GM23248 (cell line): ENCODE results near the gene MRPL58. TPM values are rescaled to one million over a fixed set of nuclear protein-coding genes. Genes with fewer than 3 reads are reported as not detected.
"Not testable (repeated sequence)": the region's sequence is repeated elsewhere in the genome, so short reads cannot be mapped to it uniquely, and the experiment has no call there.

Experiments used
- DNase-seq: peaks from one replicate; pipeline ENCODE4 v3.0.0-alpha.2; 2015
- H2AFZ ChIP-seq: fragments of 200-600 bp; sonication (generic); 2 replicates; pipeline ENCODE4 v1.6.1; 2016; ENCODE audit warnings: antibody characterized with exemption
- H3F3A ChIP-seq: fragments of 200-600 bp; sonication (generic); 2 replicates; pipeline ENCODE4 v1.6.1; 2016; ENCODE audit warnings: mild to moderate bottlenecking, antibody characterized with exemption, mixed run types; ENCODE audit not compliant: insufficient read depth
- H3K27ac ChIP-seq: fragments of 200-600 bp; sonication (generic); 2 replicates; pipeline ENCODE4 v1.5.1; 2016; ENCODE audit warnings: mild to moderate bottlenecking
- H3K27me3 ChIP-seq: fragments of 200-600 bp; sonication (generic); replicated peaks from 2 replicates; pipeline ENCODE4 v1.6.1; 2016; ENCODE audit warnings: mild to moderate bottlenecking; ENCODE audit not compliant: insufficient read depth
- H3K36me3 ChIP-seq: fragments of 200-600 bp; sonication (generic); 2 replicates; pipeline ENCODE4 v1.6.1; 2016; ENCODE audit warnings: low read depth, mild to moderate bottlenecking
- H3K4me1 ChIP-seq: fragments of 200-600 bp; sonication (generic); 2 replicates; pipeline ENCODE4 v1.6.1; 2016; ENCODE audit warnings: mild to moderate bottlenecking; ENCODE audit not compliant: insufficient read depth
- H3K4me2 ChIP-seq: fragments of 200-600 bp; sonication (generic); one replicate; pipeline ENCODE4 v1.6.1; 2016; ENCODE audit warnings: mild to moderate bottlenecking; ENCODE audit not compliant: unreplicated experiment
- H3K4me3 ChIP-seq: fragments of 200-600 bp; sonication (generic); 2 replicates; pipeline ENCODE4 v1.5.1; 2016; ENCODE audit warnings: mild to moderate bottlenecking
- H3K79me2 ChIP-seq: fragments of 200-600 bp; sonication (generic); 2 replicates; pipeline ENCODE4 v1.6.1; 2016; ENCODE audit warnings: mild to moderate bottlenecking; ENCODE audit not compliant: insufficient read depth
- H3K9ac ChIP-seq: fragments of 200-600 bp; sonication (generic); 2 replicates; pipeline ENCODE4 v1.6.1; 2016; ENCODE audit warnings: mild to moderate bottlenecking
- H3K9me2 ChIP-seq: fragments of 200-600 bp; sonication (generic); 2 replicates; pipeline ENCODE4 v1.6.1; 2016; ENCODE audit warnings: mixed run types, mild to moderate bottlenecking, moderate library complexity; ENCODE audit not compliant: insufficient read depth
- H3K9me3 ChIP-seq: fragments of 200-600 bp; sonication (generic); one replicate; pipeline ENCODE4 v1.6.1; 2017; ENCODE audit warnings: low read depth
- H4K20me1 ChIP-seq: fragments of 200-600 bp; sonication (generic); 2 replicates; pipeline ENCODE4 v1.6.0; 2016; ENCODE audit not compliant: insufficient read depth
- EZH2 ChIP-seq: fragments of 200-600 bp; sonication (generic); IDR thresholded peaks from 2 replicates; pipeline ENCODE4 v1.6.1; 2018; ENCODE audit warnings: antibody characterized with exemption, mild to moderate bottlenecking; ENCODE audit not compliant: insufficient read depth, poor library complexity, severe bottlenecking
- EZH2phosphoT487 ChIP-seq: fragments of 200-600 bp; sonication (generic); IDR thresholded peaks from 2 replicates; pipeline ENCODE4 v1.6.1; 2018; ENCODE audit warnings: antibody characterized with exemption, moderate library complexity, mild to moderate bottlenecking, low read depth; ENCODE audit not compliant: insufficient read depth
- WGBS, 2 experiments: methylation state at CpG; one replicate each; pipeline ENCODE4 v1.1.6; 2015 to 2017; ENCODE audit warnings: low lambda C conversion rate in 2 of 2, low coverage in 1 of 2; ENCODE audit errors: missing lambda C conversion rate in 2 of 2; 5-methylcytosine and 5-hydroxymethylcytosine counted together
- in situ Hi-C: fragments of 300-500 bp; cut with MboI; formaldehyde crosslinking; loops from 2 replicates; pipeline ENCODE4 v1.15.0; 2020
- polyA plus RNA-seq: library from polyadenylated mRNA; unstranded; fragments of >200 nt; fragmentation: Nextera tagmentation; extraction: Ambion mirVana; gene quantifications from 2 replicates; pipeline ENCODE4 v1.2.1, GENCODE V29; 2016
- total RNA-seq: library from RNA; depleted of rRNA; stranded (reverse); fragments of >200 nt; shearing (Covaris generic); gene quantifications from 2 replicates; pipeline ENCODE4 v1.2.3, GENCODE V29; 2014

The MRPL58 gene
- total and polyA plus RNA-seq, 2 experiments from 2014 or later, result 35.6 to 41.5 TPM

DNA sequence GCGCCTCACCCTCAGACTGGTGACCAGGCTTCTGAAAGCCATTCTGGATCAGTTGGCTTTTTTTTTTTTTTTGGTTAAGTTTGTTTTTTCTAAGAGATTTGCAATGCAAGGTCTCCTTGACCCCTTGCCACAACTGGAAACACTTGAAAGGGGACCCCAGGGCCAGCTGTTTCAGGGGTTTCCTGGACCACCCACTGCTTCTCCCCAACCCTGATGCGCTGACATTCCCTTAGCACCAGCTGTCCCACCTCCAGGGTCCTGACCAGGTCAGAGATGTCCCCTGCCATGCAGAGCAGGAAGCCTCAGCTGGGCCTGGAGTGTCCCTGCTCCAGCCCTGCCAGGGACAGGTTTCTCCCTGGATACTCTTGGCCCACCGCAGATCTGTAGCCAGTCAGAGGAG is 8.1 kb upstream of the MRPL58 start:
- Histone ChIP-seq H3K36me3 (peaks cover 3% of the 10 kb centered on the region; the same call in 1 of the 2 replicates), H3K27ac (no peak overlapping the region), H4K20me1 (no peaks in the 10 kb centered on the region), H2AFZ (no peak overlapping the region), H3K4me2 (no peak overlapping the region), H3K4me1 (no peaks in the 10 kb centered on the region), H3F3A (no peaks in the 10 kb centered on the region), H3K27me3 (no peaks in the 10 kb centered on the region), H3K9me3 (no peaks in the 10 kb centered on the region), H3K79me2 (peaks cover 7% of the 10 kb centered on the region; the same call in 1 of the 2 replicates), H3K9me2 (no peaks in the 10 kb centered on the region), H3K4me3 (no peak overlapping the region), H3K9ac (no peak overlapping the region)
- TF ChIP-seq EZH2phosphoT487 (no peak), EZH2 (no peak)
- in situ Hi-C loops, result no loop called here
- WGBS, 2 experiments, result 96 to 100% methylated on average over 2 to 3 of the region's 3 CpGs
- no peak for DNase-seq

DNA sequence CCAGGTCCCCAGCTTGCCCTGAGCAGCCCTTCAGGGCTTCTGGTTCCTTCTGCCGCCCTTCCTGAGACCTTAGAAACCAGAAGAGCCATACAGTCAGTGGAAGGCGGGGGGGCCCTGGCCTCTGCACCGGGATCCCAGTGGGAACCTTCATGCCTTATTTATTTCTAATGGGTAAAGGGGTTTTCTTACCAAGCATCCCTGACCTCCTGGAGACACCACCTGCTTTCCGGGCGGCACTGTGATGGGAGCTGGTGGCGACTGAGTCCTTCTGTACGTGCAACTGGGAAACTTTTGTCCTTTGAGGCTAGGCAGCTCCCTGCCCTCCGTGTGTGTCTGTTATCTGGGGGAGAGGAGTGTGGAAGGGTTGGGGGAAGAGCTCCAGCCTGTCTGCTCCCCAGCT is 7.2 kb upstream of the MRPL58 start:
- H2AFZ ChIP-seq, result no peak overlapping the region
- no peak overlapping the region for H3K4me3 ChIP-seq
- no peak for DNase-seq
- no peaks in the 10 kb centered on the region for H3F3A ChIP-seq
- TF ChIP-seq EZH2 (no peak), EZH2phosphoT487 (no peak)
- H3K79me2 ChIP-seq, result no peaks in the 10 kb centered on the region
- no peaks in the 10 kb centered on the region for H3K9me3 ChIP-seq
- no peak overlapping the region for H3K4me2 ChIP-seq
- H3K4me1 ChIP-seq, result no peaks in the 10 kb centered on the region
- no peaks in the 10 kb centered on the region for H4K20me1 ChIP-seq
- no peaks in the 10 kb centered on the region for H3K9me2 ChIP-seq
- no peak overlapping the region for H3K27ac ChIP-seq
- no peak overlapping the region for H3K9ac ChIP-seq
- in situ Hi-C loops, result no loop called here
- 77 to 89% methylated on average over 8 of the region's 8 CpGs for WGBS, 2 experiments
- H3K27me3 ChIP-seq, result no peaks in the 10 kb centered on the region
- no peaks in the 10 kb centered on the region; the same call in 1 of the 2 replicates for H3K36me3 ChIP-seq

DNA sequence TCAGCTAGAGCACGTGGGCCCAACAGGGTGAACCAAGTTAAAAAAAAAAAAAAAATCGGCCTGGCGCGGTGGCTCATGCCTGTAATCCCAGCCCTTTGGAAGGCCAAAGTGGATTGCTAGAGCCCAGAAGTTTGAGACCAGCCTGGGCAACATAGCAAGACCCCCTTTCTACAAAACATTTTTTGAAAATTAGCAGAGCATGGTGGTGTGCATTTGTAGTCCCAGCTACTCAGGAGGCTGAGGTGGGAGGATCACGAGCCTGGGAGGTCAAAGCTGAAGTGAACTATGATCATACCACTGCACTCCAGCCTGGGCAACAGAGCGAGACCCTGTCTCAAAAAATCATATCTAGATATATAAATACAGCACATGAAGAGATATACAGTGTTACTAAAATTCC is 6.4 kb upstream of the MRPL58 start:
- H3K9me2 ChIP-seq, H2AFZ ChIP-seq, H3K36me3 ChIP-seq, H3K27me3 ChIP-seq, H3K4me1 ChIP-seq, H3K4me3 ChIP-seq, H3K27ac ChIP-seq, H3F3A ChIP-seq, H3K4me2 ChIP-seq, H4K20me1 ChIP-seq, DNase-seq, in situ Hi-C loops, H3K9me3 ChIP-seq, H3K79me2 ChIP-seq, H3K9ac ChIP-seq: not testable (repeated sequence)
- 86% methylated on average over 6 of the region's 6 CpGs for WGBS, 2 experiments

DNA sequence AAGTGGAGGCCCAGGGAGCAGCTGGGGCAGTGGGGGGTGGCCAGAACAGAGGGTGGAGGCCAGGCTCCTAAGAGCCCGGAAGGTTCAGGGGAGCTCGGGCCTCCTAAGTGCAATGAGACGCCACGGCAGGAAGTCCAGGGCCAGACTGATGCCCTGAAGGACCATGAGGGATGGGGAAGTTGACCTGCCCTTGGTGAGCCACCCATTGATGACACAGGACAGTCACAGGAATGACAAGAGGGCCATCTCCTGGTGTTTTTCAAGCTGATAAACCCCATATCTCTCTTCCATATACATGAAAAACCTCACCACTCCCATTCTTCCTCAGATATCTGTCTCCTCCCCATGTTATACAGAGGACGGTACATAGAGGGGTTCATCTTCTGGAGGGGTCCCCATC is 5.8 kb upstream of the MRPL58 start:
- peaks cover 12% of the 10 kb centered on the region for H3F3A ChIP-seq
- in situ Hi-C loops, result no loop called here
- TF ChIP-seq EZH2phosphoT487 (no peak), EZH2 (no peak)

DNA sequence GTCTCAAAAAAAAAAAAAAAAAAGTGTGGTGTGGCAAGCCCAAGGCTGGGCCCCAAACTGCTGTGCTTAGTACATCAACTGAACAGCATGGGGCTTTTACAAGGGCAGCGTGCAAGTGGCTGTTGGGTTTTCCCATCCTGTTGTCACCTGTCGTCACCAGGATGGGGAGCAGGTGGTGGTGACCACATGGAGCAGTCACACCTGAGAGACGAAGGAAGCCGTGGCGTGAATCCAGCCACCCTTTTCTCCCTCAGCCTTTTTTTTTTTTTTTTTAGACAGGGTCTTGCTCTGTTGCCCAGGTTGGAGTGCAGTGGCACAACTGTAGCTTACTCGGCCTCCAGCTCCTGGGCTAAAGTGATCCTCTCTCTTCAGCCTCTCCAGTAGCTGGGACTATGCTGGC is 4.1 kb upstream of the MRPL58 start:
- H3K79me2 ChIP-seq, result peaks cover 4% of the 10 kb centered on the region
- in situ Hi-C loops, result no loop called here
- no peak overlapping the region for H3K4me3 ChIP-seq
- no peaks in the 10 kb centered on the region for H3K9me2 ChIP-seq
- H3K9ac ChIP-seq, result no peak overlapping the region
- H3K9me3 ChIP-seq, result no peaks in the 10 kb centered on the region
- peaks cover 22% of the 10 kb centered on the region for H3F3A ChIP-seq
- 97 to 98% methylated on average over 6 of the region's 6 CpGs for WGBS, 2 experiments
- no peak for TF ChIP-seq EZH2
- TF ChIP-seq EZH2phosphoT487, result no peak
- H3K36me3 ChIP-seq, result no peaks in the 10 kb centered on the region; the same call in 1 of the 2 replicates
- H3K27me3 ChIP-seq, result no peaks in the 10 kb centered on the region
- H4K20me1 ChIP-seq, result no peaks in the 10 kb centered on the region
- no peak for DNase-seq
- no peak overlapping the region for H3K4me2 ChIP-seq
- peaks cover 10% of the 10 kb centered on the region; the same call in 1 of the 2 replicates for H3K4me1 ChIP-seq
- H2AFZ ChIP-seq, result no peak overlapping the region
- no peak overlapping the region for H3K27ac ChIP-seq

More for the DNA sequence above, 5.8 kb upstream of the MRPL58 start:
- H3K4me3 ChIP-seq, result no peak overlapping the region
- no peaks in the 10 kb centered on the region for H3K9me2 ChIP-seq
- H3K27ac ChIP-seq, result no peak overlapping the region
- H3K79me2 ChIP-seq, result no peaks in the 10 kb centered on the region
- no peaks in the 10 kb centered on the region for H3K27me3 ChIP-seq
- no peaks in the 10 kb centered on the region for H3K9me3 ChIP-seq
- H3K9ac ChIP-seq, result no peak overlapping the region
- no peaks in the 10 kb centered on the region for H4K20me1 ChIP-seq
- no peaks in the 10 kb centered on the region; the same call in 1 of the 2 replicates for H3K36me3 ChIP-seq
- no peak overlapping the region for H3K4me2 ChIP-seq
- peaks cover 6% of the 10 kb centered on the region; the same call in 1 of the 2 replicates for H3K4me1 ChIP-seq
- WGBS, 2 experiments, result 90 to 93% methylated on average over 5 of the region's 5 CpGs
- DNase-seq, result no peak
- no peak overlapping the region for H2AFZ ChIP-seq
